HT-29 (cell line): ENCODE data around the gene MYADM. TPM values are rescaled to one million over a fixed set of nuclear protein-coding genes. Genes with fewer than 3 reads are reported as not detected.

Experiments used
- DNase-seq: peaks from one replicate; pipeline ENCODE4 v3.0.0-alpha.2; 2015; ENCODE audit warnings: low spot score
- total RNA-seq: library from RNA; depleted of rRNA; stranded (reverse); fragments of >200 nt; shearing (Covaris generic); gene quantifications from 2 replicates; pipeline ENCODE4 v1.2.3, GENCODE V29; 2014

MYADM gene
- total RNA-seq, 1 experiment from 2014 or later, result 139 TPM

DNA sequence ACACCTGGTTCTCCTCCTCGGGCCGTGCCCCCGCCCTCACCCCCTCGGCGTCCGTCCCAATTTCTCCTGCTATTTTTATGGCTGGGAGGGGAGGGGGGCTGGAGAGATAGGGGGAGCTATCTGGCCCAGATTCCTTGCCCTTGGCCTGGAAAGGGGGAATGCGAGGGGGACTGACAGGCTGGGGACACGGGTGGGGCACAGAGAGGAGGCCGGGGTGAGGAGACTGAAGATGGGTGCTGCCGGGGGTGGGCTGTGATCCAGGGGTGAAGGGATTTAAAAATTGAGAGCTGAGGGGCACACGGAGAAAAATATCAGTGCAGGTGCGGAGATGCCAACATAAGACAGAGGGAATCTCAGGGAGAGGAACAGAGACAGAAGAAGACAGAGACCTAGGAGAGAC lies 16.6 kb downstream of the MYADM start:
- DNase-seq, result no peak

DNA sequence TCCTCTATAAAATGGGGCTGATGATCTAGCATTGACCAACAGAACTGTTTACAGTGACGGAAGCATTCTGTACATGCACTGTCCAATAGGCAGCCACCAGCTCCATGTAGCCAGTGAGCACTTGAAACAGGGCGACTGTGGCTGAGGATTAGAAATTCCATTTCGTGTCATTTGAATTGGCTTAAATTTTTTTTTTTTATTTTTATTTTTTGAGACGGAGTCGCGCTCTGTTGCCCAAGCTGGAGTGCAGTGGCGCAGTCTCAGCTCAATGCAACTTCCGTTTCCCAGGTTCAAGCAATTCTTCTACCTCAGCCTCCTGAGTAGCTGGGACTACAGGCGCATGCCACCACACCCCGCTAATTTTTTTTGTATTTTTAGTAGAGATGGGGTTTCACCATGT lies 17.4 kb downstream of the MYADM start:
- DNase-seq, result no peak

DNA sequence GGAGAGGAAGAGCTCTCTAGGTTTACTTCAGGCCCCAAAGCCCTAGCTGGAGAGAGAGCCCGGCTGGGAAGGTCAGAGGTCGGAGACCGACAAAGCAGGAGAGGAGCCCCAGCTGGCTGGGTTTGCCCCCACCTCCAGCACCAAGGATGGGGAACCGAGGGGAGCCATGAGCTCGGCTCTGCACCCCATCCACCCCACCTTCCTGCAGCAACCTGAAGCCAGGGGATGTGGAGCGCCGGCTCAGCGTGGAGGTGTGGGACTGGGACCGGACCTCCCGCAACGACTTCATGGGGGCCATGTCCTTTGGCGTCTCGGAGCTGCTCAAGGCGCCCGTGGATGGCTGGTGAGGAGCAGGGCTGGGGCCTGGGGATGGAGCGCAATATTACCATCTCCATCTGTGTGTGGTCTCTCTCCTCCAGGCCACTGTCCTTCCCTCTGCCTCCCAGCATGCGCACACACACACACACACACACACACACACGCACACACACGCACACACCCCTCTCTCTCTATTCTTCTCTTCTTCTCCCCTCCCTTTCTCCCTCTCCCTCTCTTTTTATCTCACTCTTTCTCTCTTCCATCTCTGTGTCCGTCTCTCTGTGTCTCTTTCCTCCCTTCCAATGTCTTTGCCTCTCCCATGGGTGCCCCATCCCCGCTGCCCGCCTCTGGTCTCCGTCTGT lies 24.8 kb downstream of the MYADM start:
- no peak for DNase-seq

DNA sequence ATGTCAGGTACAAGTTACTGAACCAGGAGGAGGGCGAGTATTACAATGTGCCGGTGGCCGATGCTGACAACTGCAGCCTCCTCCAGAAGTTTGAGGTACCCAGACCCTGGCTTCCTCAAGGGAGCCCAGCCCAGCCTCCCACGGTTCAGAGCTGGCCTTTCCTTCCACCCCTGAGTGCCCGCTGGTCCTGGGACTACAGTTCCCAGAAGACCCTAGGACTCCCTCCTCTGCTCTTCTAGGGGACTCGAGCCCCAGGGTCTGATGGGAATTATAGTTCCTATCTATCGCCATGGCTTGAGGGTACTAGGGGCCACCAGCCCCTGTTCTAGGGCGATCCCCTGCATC lies 25.3 kb downstream of the MYADM start:
- peak; percentile 50 for DNase-seq

DNA sequence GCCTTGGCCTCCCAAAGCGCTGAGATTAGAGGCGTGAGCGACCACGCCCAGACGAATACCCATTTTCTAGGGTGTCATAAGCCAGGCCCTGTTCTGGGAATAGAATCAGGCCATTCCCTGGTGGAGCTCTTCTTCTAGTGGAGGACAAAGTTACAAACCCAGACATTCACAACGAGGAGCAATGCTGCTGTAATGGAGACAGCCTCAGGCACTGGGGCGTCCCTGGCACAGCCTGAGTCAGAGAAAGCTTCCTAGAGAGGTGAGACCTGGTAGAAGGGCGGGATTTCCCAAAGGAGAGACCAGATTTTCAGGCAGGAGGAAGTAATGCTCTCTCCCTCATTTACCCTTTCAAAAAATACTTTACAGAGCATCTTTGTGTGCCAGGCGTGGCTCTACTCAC lies 27.0 kb downstream of the MYADM start:
- DNase-seq, result no peak

DNA sequence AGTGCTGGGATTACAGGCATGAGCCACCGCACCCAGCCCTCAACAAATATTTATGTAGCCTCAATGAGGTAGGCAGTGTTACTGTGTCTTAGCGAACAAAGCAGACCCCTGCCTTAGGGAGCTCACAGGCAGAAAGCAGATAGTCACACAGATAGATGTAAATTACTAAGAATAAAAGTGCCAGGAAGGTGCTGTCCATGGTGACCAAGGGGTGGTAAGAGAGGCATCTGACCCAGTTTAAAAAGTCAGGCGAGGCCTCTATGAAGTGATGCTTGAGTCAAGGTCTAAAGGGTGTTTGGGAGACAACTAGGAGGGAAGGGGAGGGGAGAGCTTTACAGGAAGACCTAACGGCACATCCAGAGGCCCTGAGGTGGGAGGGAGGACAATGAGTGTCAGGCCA lies 29.0 kb downstream of the MYADM start:
- no peak for DNase-seq

DNA sequence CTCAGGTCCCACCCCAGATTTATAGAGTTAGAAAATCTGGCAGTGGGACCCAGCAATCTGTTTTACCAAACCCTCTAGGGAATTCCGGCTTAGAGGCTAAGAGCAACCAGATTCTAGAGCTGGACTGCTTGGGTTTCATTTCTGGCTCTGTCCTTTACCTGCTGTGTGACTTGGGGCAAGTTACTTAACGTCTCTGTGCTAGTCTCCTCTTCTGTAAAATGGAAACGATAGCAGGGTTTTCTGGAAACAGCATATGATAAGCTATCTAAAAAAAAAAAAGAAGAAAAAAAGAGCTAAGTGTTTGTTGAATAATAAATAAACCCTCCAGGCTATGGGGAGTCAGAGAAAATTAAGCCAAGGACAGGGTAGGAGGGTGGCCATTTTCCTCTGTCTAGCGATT lies 29.8 kb downstream of the MYADM start:
- DNase-seq, result no peak

DNA sequence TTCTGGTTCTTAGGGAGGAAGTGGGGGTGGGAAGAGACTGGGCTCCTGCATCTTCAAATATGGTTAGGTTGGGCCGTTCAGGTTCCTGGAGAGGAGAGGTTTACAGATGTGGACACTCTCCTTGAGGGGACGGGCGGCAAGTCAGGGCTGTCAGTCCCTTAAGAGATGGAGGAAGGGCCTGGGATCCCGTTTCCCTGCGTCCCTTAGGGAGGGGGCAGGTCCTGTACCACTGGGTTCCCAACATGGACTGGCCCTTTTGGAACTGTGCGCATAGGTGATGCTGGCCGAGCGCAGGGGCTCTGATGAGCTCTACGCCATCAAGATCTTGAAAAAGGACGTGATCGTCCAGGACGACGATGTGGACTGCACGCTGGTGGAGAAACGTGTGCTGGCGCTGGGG lies 30.5 kb downstream of the MYADM start:
- DNase-seq, result no peak

DNA sequence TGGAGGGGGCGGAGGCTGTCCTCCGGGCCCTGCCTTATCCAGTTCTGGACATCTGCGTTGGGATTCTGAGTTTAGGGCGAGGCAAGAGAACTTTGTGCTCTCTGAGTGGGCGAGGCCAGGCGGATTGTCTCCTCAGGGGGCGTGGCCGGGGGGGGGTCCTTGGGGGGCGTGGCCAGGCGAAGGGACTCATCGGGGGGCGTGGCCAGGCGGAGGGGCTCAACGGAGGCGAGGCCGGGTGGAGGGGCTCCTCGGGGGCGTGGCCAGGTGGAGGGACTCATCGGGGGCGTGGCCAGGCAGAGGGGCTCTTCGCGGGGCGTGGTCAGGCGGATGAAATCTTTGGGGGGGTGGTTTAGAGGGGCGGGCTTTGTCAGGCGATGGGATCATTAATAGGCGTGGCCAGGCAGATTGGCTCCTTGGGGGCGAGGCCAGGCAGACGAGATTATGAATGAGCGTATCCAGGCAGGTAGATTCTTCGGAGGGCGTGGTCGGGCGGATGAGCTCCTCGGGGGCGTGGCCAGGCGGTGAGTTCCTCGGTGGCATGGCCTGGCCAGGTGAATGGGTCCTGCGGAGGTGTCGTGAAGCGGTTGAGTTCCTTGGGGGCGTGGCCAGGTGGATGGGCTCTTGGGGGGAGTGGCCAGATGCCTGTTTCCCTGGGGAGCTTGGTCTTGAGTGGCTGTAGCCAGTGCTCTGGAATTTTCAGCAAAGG lies 31.1 kb downstream of the MYADM start:
- DNase-seq, result no peak

DNA sequence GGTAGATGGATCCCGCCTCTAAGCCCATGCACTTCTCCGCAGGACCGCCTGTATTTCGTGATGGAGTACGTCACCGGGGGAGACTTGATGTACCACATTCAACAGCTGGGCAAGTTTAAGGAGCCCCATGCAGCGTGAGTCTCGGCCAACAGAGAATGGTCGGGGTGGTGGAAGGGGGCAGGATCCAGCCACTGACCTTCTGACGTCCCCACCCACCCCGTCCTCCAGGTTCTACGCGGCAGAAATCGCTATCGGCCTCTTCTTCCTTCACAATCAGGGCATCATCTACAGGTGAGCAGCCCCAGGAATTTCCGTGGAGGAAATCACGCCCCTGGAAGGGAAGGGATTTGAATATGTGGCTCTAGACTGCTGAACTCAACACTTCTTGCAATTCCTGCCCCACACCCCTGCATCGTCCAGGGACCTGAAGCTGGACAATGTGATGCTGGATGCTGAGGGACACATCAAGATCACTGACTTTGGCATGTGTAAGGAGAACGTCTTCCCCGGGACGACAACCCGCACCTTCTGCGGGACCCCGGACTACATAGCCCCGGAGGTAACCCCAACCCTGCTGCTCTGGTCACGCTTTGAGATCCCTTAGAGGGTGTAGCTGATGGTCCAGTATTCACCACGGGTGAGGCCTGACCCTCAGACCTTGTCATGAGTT lies 32.6 kb downstream of the MYADM start:
- no peak for DNase-seq

DNA sequence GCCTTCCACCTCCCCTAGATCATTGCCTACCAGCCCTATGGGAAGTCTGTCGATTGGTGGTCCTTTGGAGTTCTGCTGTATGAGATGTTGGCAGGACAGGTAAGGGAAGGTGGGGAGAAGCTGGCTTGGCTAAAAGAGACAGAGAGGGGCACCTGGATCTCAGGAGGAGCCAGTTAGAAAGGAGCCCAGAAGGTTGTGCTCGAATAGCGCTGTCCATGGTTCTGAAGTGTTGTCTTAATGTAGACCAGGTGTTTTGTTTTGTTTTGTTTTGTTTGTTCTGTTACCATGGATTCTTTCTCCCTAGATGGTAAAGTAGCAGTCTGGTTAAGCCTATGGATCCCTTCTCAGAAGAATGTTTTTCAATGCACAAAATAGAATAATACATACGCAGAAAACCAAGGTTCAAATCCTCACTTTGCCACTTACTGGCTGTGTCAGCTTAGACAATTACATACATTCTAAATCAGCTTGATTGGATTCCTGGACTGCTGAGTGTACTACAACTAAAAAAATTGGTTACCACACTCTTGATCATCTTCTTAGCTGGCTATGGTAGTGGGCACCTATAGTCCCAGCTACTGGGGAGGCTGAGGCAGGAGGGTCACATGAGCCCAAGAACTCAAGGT lies 35.5 kb downstream of the MYADM start:
- peak; percentile 95 for DNase-seq

DNA sequence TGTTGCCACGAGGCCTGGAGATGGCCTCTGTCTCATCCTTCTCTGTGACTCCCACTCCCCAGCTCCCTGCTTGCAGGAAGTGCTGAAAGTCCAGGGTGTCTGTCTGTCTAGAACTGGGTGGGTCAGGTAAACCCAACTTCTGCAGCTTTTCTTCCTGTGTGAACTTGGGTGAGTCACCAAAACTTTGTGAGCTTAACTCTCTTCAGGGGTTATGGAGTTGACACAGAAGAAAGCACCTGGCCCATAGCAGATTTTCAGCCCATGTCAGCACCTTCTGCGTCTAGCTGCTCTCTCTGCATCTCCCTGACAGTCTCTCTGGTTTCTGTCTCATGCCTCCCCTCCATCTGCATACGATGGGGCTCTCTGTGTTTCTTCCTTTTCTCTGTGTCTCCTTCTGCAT lies 37.2 kb downstream of the MYADM start:
- DNase-seq, result peak; percentile 78

DNA sequence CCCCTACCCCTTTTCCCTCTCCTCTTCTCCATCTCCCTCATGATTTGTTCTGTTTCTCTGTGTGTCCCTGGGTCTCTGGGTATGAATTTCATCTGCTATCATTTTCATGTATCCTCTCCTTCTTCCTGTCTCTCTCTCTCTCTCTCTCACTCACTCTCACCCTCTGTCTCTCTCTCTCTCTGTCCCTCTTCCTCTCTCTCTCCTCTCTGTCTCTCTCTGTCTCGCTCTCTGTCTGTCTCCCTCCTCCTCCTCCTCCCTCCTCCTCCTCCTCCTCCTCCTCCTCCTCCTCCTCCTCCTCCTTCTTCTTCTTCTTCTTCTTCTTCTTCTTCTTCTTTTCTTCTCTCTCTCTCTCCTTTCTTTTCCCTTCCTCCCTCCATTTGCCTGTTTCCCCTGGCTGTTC lies 38.1 kb downstream of the MYADM start:
- DNase-seq, result no peak

DNA sequence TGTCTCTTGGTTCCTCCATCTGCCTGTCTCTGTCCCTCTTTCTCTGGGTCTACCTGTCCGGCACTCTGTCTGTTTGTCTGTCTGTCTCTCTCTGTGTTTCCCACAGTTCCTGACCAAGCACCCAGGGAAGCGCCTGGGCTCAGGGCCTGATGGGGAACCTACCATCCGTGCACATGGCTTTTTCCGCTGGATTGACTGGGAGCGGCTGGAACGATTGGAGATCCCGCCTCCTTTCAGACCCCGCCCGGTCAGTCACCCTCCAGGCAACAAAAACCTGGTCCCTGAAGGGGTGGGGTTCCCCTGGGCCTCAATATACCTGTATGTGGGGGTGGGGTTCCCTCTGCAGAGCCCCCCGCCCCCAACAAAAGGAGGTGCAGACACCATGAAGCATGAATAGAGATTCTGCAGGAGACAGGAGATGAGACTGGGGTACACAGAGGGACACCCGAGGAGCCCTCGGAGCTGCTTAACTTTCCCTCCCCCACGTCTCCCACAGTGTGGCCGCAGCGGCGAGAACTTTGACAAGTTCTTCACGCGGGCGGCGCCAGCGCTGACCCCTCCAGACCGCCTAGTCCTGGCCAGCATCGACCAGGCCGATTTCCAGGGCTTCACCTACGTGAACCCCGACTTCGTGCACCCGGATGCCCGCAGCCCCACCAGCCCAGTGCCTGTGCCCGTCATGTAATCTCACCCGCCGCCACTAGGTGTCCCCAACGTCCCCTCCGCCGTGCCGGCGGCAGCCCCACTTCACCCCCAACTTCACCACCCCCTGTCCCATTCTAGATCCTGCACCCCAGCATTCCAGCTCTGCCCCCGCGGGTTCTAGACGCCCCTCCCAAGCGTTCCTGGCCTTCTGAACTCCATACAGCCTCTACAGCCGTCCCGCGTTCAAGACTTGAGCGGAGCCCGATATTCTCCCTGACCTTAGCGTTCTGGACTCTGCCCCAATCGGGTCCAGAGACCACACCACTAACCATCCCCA lies 38.8 kb downstream of the MYADM start:
- peak; percentile 74 for DNase-seq

DNA sequence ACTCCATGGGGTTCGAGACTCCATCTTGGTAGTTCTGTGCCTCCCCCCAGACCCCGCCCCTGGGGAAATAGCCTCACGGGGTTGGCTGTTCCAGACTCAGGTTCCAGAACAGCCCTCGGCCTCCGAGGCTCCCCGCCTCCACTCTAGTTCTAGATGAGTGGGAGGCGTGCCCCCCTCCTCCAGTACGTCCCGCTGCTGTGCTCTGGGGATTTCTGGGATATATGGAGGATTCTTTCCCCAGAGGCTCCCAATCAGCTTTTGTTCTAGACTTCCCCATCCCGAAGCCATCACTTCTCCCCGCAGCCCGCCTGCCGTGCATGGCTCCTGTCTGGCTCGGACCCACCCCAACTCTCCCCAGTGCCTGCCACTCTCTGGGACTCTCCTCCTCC lies 39.5 kb downstream of the MYADM start:
- no peak for DNase-seq

DNA sequence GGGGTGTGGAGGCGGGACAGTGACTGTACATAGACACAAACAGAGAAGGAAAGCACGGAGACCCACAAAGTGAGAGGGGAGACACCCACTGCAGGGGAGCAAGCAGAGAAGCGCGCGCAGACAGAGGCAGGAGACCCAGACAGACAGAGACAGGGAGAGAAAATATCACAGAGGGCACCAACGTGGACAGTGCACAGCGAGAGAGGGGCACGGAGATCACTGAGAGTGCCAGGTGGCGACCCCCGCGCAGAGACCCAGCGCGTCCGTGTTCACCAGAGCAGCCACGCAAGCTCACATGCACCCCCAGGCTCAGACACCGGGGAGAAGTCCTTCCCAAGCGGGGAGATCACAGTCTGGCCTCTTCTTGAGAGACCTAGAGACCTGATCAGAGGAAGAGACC lies 40.0 kb downstream of the MYADM start:
- DNase-seq, result no peak

DNA sequence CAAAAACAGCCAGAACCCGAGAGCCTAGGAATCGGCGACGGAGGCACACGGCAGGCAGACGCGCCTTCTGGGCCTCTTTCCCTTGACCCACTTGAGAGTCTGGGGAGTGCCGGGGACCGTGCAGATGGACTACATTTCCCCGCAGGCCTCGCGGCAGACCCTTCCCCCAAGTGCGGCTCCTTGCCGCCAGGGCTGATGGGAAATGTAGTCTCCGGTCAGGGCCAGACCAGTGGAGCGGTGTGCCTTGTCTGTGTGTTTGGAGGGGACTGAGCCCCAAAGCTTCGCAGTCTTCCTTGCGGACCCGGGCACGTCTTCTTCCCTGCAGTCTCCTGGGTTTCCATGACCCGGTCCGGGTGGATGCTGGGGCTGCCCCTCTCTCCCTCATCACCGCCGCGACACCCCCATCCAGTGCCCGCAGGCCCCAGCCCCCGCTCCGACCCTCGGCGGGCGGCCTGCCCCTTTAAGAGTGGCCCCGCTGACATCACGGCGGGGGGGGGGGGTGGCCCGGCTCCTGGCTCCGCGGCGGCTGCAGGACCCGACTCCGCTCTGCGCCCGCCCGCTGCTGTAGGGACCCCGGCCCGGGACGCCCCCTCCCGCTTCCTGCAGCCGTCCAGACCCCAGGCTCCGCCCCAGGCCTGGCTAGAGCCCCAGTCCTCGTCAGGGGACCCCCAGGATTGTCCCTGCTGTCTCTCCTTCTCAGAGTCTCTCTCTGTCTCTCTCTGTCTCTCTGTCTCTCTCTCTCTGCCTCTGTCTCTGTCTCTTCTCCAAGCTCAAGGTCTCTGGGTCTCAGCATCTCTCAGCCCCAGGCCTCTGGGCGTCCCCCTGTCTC lies 40.6 kb downstream of the MYADM start:
- DNase-seq, result no peak

DNA sequence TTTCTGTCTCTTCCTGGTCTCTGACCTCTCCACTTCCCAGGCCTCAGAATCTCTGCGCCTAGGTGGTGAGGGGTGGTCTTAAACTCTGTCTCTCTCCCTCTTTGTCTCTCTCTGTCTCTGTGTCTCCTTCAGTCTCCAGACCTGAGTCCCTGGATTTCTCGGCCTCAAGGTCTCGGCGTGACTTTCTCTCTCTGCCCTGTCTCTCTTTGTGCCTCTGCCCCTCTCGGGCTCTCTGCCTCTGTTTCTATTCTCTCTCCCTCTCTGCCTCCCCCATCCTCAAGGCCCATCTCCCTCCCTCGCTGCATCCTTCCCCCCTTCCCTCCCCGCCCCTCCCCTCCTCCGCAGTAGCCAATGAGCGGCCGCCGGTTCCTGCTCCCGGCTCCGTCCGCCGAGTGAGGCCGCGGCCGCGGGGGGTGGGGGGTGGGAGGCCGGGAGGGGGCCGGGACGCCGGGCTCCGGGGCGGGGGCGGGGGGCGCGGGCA lies 41.3 kb downstream of the MYADM start, which contains the start of gene CACNG7:
Gene CACNG7, plus strand, starts transcription at position 344 of the 481 bp plus-strand sequence. CDS start 3,554 bp downstream, outside the sequence.
- DNase-seq, result no peak

DNA sequence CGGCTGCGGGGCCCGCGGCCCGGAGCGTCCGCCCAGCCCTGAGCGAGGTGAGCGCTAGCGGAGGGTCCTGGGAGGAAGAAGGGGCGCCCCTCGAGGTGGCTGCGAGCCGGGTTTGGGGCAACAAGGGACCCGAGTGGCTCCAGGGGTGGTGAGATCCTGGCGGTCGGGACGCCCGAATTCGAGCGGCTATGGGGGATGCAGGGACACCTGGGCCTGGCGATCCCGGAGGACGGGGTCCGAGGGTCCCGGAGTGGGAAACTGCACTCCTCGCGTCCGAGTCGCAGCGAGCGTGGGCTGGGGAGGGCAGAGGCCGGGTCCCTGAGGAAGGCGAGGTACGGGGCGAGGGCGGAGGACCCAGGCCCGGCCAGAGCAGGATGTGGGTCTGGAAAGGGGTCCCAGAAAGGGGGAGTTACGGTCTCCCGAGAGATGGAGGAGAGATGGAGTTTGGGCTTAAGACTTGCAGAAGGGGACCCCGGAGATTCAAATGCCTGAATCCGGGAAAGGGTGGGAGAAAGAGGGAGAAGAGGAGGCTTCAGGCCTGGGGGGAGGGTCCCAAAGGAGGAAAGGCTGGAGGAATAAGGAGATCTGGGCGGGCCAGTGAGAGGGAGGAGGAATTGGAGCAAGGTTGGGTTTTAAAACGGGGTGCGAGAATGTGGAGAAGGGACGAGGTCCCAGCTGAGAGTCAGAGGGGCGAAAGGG lies 41.9 kb downstream of the MYADM start:
- DNase-seq, result no peak

DNA sequence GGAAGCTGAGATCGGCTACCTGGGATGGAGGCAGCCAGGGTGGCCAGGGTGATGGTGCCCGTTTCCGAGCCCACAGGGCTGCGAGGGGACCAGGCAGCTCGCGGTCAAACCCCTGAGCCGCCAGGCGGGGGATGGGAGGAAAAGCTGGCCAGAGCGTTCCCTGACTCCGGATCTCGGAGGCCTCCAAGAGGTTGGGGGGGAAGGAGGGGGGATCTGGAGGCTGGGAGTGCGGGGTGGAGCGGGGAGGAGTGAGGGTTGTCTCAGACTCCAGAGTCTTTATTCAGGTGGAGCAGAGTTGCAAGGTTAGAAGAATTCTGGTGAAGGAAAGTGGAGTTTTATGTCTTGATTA lies 42.5 kb downstream of the MYADM start:
- no peak for DNase-seq
